Fibroblast of pulmonary artery (primary cell): ENCODE results near the gene LTBP2.

Source experiments
- DNase-seq: peaks from one replicate; pipeline ENCODE4 v3.0.0-alpha.2; 2010; ENCODE audit warnings: low read depth
- H3K4me3 ChIP-seq: replicated peaks from 2 replicates; pipeline ENCODE4 v1.5.1; 2011; ENCODE audit warnings: low read depth, mild to moderate bottlenecking, control low read depth, low read length, moderate library complexity
- TF ChIP-seq, protein P1 (sequence below): IDR thresholded peaks from 2 replicates; pipeline ENCODE4 v1.5.1; 2011; ENCODE audit warnings: mild to moderate bottlenecking, control low read depth, low read length, inconsistent platforms; ENCODE audit errors: missing control alignments

LTBP2 gene

GRCh38 chr14:74546416-74546815 lies 65.6 kb downstream of the LTBP2 start:
- no peak overlapping the region for H3K4me3 ChIP-seq
- no peak for DNase-seq
- TF ChIP-seq, protein P1, sequence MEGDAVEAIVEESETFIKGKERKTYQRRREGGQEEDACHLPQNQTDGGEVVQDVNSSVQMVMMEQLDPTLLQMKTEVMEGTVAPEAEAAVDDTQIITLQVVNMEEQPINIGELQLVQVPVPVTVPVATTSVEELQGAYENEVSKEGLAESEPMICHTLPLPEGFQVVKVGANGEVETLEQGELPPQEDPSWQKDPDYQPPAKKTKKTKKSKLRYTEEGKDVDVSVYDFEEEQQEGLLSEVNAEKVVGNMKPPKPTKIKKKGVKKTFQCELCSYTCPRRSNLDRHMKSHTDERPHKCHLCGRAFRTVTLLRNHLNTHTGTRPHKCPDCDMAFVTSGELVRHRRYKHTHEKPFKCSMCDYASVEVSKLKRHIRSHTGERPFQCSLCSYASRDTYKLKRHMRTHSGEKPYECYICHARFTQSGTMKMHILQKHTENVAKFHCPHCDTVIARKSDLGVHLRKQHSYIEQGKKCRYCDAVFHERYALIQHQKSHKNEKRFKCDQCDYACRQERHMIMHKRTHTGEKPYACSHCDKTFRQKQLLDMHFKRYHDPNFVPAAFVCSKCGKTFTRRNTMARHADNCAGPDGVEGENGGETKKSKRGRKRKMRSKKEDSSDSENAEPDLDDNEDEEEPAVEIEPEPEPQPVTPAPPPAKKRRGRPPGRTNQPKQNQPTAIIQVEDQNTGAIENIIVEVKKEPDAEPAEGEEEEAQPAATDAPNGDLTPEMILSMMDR: no peak

DNA sequence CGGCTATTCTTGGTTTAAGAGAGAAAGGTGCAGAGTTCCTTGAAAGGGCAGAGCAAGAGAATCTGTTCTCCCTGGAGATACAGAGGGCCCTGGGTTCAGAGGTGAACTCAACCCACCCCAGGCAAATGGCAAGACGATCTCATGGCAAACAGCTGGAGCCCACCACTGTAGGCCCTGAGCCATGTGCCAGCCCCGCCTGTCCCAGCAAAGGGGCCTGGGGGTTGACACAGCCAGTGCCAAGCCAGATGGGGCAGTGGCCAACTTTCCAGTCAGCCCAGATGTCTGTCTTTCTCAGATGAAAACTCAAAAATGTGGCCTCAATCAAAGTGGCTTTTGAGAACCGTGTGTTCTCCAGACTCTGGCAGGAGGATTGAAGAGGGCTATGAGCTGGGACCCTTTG lies 66.7 kb downstream of the LTBP2 start:
- TF ChIP-seq, protein P1: no peak
- no peak for DNase-seq
- H3K4me3 ChIP-seq: no peak overlapping the region

- DNase-seq: no peak
Measured at GRCh38 chr14:74543771-74544438, 68.1 kb downstream of the LTBP2 start.

GRCh38 chr14:74542056-74542685 lies 69.9 kb downstream of the LTBP2 start:
- TF ChIP-seq, protein P1: no peak
- DNase-seq: no peak
- no peak overlapping the region for H3K4me3 ChIP-seq

More at GRCh38 chr14:74543771-74544438, 68.1 kb downstream of the LTBP2 start:
- H3K4me3 ChIP-seq: no peak overlapping the region
- TF ChIP-seq, protein P1: no peak

DNA sequence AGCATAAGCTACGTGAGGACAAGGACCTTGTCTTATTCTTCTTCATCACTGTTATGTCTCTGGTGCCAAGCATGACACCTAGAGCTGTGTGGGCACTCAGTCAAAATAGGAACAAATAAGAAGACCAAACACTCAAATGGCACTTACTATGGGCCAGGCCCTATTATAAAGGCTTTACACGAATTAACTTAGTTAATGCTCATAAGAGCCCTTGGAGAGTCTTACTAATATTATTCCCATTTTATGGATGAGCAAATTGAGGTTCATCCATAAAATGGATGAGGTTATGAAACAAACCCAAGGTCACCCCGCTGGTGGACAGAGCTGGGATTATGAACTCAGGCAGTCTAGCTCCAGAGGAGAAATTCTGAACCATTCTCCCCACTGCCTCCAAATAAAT lies 70.8 kb downstream of the LTBP2 start:
- no peak overlapping the region for H3K4me3 ChIP-seq
- TF ChIP-seq, protein P1: no peak
- DNase-seq: no peak

DNA sequence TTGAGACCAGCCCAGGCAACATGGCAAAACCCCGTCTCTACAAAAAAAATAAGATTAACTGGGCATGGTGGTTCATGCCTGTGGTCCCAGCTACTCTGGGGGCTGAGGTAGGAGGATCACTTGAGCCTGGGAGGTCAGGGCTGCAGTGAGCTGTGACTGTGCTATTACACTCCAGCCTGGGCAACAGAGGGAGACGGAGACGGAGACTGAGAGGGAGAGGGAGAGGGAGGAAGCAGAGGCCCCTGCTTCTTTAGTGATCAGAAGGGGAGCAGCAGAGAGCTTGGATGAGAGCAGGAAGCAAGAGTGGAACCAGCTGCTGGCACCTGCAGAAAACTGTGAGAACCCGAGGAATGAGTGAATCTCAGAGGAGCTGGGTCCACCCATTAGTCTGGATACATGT lies 72.5 kb downstream of the LTBP2 start:
- TF ChIP-seq, protein P1: no peak
- DNase-seq: no peak
- no peak overlapping the region for H3K4me3 ChIP-seq
